Kidney (tissue), 14 donors: Measurements from ENCODE around the gene INO80E. TPM values are rescaled to one million over a fixed set of nuclear protein-coding genes. Genes with fewer than 3 reads are reported as not detected.
"Not testable (repeated sequence)": the region's sequence is repeated elsewhere in the genome, so short reads cannot be mapped to it uniquely, and the experiment has no call there.

Experiments
- DNase-seq, 5 donors: peaks; one replicate each; pipeline ENCODE4 v3.0.0-alpha.2; 2013 to 2020
- FAIRE-seq: peaks from 2 replicates; lab custom pipeline; 2012; peaks lifted over from hg19 to GRCh38; lab: Jason Lieb, UNC
- H3K27ac ChIP-seq, 2 donors: one replicate each; pipeline ENCODE4 v1.7.0; 2013; ENCODE audit warnings: low read depth in 2 of 2, low read length in 2 of 2, inconsistent platforms in 1 of 2
- H3K27me3 ChIP-seq: one replicate; pipeline ENCODE4 v1.7.1; 2013; ENCODE audit warnings: low read length, inconsistent platforms; ENCODE audit not compliant: control insufficient read depth, insufficient read depth
- H3K36me3 ChIP-seq, 3 donors: one replicate each; pipeline versions ENCODE4 v1.7.0 to v1.7.1; 2013; ENCODE audit warnings: low read length in 3 of 3, control low read depth in 1 of 3, inconsistent platforms in 1 of 3; ENCODE audit not compliant: insufficient read depth in 3 of 3, control insufficient read depth in 2 of 3
- H3K4me1 ChIP-seq, 3 donors: one replicate each; pipeline versions ENCODE4 v1.7.0 to v1.7.1; 2013; ENCODE audit warnings: low read length in 3 of 3, inconsistent platforms in 1 of 3, low read depth in 1 of 3; ENCODE audit not compliant: control insufficient read depth in 2 of 3, insufficient read depth in 2 of 3
- H3K4me3 ChIP-seq, 3 donors: one replicate each; pipeline versions ENCODE4 v1.7.0 to v1.8.1; 2013; ENCODE audit warnings: low read length in 3 of 3, control low read depth in 1 of 3, inconsistent platforms in 1 of 3
- H3K9ac ChIP-seq, 3 donors: one replicate each; pipeline versions ENCODE4 v1.7.0 to v1.7.1; 2013; ENCODE audit warnings: low read length in 3 of 3, control low read depth in 1 of 3, inconsistent platforms in 1 of 3
- H3K9me3 ChIP-seq, 3 donors: one replicate each; pipeline versions ENCODE4 v1.7.0 to v1.7.1; 2013; ENCODE audit warnings: low read length in 3 of 3, control low read depth in 1 of 3, inconsistent platforms in 1 of 3; ENCODE audit not compliant: control insufficient read depth in 2 of 3, insufficient read depth in 1 of 3
- CTCF ChIP-seq: IDR thresholded peaks from 3 replicates; pipeline ENCODE4 v1.5.1; 2012; ENCODE audit warnings: mild to moderate bottlenecking, moderate library complexity, borderline replicate concordance; ENCODE audit not compliant: insufficient read depth; ENCODE audit errors: extremely low read depth
- intact Hi-C: fragments of 100-400 bp; cut with DNase I; formaldehyde crosslinking; loops from one replicate; pipeline ENCODE4 v1.11.1; 2022
- polyA plus RNA-seq: library from polyadenylated mRNA; stranded (reverse); fragments of 350-450 nt; fragmentation: Illumina TruSeq; extraction: RNeasy Lipid Tissue Mini Kit (QIAGEN cat#74804); gene quantifications from one replicate; pipeline ENCODE4 v1.2.3, GENCODE V29; 2014; ENCODE audit warnings: low read depth, low replicate concordance; ENCODE audit not compliant: insufficient read depth
- total RNA-seq: library from RNA; stranded (reverse); fragmentation: NEBNext Ultra II Directional; extraction: Animal tissue kit (Norgen Biotek cat#: 25700); gene quantifications from one replicate; pipeline ENCODE4 v1.2.1, GENCODE V29; 2021
- donor health status: control.
- donor health status: control.
- donor health status: control.
- donor health status: control.
- donor health status: control.
- donor health status: DM: yes; HTN: yes; CAD: no.
- donor health status: Normal renal cell carcinoma (clear cell type).

INO80E gene
- total and polyA plus RNA-seq, 2 donors from 2014 or later: 52.7 to 74.1 TPM

- Histone ChIP-seq H3K9ac (no peak overlapping the region), H3K27me3 (no peaks in the 10 kb centered on the region), H3K27ac (no peak overlapping the region), H3K4me1 (peaks cover 0 to 8% (median 0%) of the 10 kb centered on the region in 3 donors), H3K4me3 (no peak overlapping the region), H3K9me3 (no peaks in the 10 kb centered on the region), H3K36me3 (no peaks in the 10 kb centered on the region)
- intact Hi-C loops: no loop called here
- no peak for TF ChIP-seq CTCF
- no peak for DNase-seq
- FAIRE-seq: no peak
These were observed 21.2 kb downstream of the INO80E start for GRCh38 chr16:30017277-30017656.

GRCh38 chr16:30017937-30018336, 21.9 kb downstream of the INO80E start:
- H3K4me3 ChIP-seq, H3K27me3 ChIP-seq, H3K9me3 ChIP-seq, DNase-seq, intact Hi-C loops, H3K9ac ChIP-seq, H3K4me1 ChIP-seq, H3K36me3 ChIP-seq, H3K27ac ChIP-seq, FAIRE-seq: not testable (repeated sequence)

GRCh38 chr16:30018731-30019158, 22.7 kb downstream of the INO80E start:
- Histone ChIP-seq H3K4me1 (peaks cover 0 to 8% (median 0%) of the 10 kb centered on the region in 3 donors), H3K27me3 (no peaks in the 10 kb centered on the region), H3K27ac (no peak overlapping the region), H3K9ac (no peak overlapping the region), H3K36me3 (no peaks in the 10 kb centered on the region), H3K4me3 (no peak overlapping the region), H3K9me3 (no peaks in the 10 kb centered on the region)
- intact Hi-C loops: no loop called here
- TF ChIP-seq CTCF: no peak
- no peak for FAIRE-seq
- no peak for DNase-seq

- FAIRE-seq (no peak), DNase-seq (no peak)
- Histone ChIP-seq H3K9me3 (no peaks in the 10 kb centered on the region), H3K36me3 (no peaks in the 10 kb centered on the region), H3K9ac (no peak within 1 kb of the TSS), H3K27me3 (no peaks in the 10 kb centered on the region), H3K27ac (no peak within 1 kb of the TSS), H3K4me3 (no peak within 1 kb of the TSS), H3K4me1 (peaks cover 0 to 8% (median 0%) of the 10 kb centered on the region in 3 donors)
- TF ChIP-seq CTCF: no peak
- intact Hi-C loops: no loop called here
These were observed 26.8 kb downstream of the INO80E start, which contains the start of gene C16orf92 for GRCh38 chr16:30022887-30023286. C16orf92 (plus strand) TSS chr16:30023198; CDS start chr16:30023341, 143 bp downstream.
